ENCODE results near the gene LMOD2. TPM values are rescaled to one million over a fixed set of nuclear protein-coding genes. Genes with fewer than 3 reads are reported as not detected.

Gene LMOD2
- total RNA-seq, 2 experiments from 2014 or later: not detected

DNA sequence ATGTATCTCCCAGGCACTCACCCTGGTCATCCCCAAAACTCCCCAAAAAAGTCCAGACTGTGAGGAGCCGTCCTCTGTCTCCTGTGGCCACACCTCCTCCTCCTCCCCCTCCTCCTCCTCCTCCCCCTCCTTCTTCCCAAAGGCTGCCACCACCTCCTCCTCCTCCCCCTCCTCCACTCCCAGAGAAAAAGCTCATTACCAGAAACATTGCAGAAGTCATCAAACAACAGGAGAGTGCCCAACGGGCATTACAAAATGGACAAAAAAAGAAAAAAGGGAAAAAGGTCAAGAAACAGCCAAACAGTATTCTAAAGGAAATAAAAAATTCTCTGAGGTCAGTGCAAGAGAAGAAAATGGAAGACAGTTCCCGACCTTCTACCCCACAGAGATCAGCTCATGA is 7.1 kb downstream of the LMOD2 start:
- no peaks in the 10 kb centered on the region for H3K9me3 ChIP-seq (ENCODE audit: control insufficient read depth in 1 of 2, insufficient read depth in 1 of 2, low read length in 2 of 2)
- TF ChIP-seq, protein P1, sequence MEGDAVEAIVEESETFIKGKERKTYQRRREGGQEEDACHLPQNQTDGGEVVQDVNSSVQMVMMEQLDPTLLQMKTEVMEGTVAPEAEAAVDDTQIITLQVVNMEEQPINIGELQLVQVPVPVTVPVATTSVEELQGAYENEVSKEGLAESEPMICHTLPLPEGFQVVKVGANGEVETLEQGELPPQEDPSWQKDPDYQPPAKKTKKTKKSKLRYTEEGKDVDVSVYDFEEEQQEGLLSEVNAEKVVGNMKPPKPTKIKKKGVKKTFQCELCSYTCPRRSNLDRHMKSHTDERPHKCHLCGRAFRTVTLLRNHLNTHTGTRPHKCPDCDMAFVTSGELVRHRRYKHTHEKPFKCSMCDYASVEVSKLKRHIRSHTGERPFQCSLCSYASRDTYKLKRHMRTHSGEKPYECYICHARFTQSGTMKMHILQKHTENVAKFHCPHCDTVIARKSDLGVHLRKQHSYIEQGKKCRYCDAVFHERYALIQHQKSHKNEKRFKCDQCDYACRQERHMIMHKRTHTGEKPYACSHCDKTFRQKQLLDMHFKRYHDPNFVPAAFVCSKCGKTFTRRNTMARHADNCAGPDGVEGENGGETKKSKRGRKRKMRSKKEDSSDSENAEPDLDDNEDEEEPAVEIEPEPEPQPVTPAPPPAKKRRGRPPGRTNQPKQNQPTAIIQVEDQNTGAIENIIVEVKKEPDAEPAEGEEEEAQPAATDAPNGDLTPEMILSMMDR (IDR thresholded peaks at IDR 0.05): no peak
- intact Hi-C loops (cut with DNase I, micrococcal nuclease): no loop called here
- no peak for DNase-seq
- ChIA-PET POLR2A (no interaction called here), CTCF (no interaction called here)
- no peaks in the 10 kb centered on the region for H3K4me1 Mint-ChIP-seq (ENCODE audit: low read depth)
- H3K4me3 ChIP-seq (ENCODE audit: low read length): no peak overlapping the region
- no peak overlapping the region for H3K4me3 Mint-ChIP-seq
- H3K27ac ChIP-seq (ENCODE audit: low read depth in 1 of 2, low read length in 2 of 2): no peak overlapping the region
- H3K36me3 Mint-ChIP-seq (ENCODE audit: low read depth): no peaks in the 10 kb centered on the region
- H3K27me3 Mint-ChIP-seq: peaks cover 44% of the 10 kb centered on the region
- H3K9me3 Mint-ChIP-seq: no peaks in the 10 kb centered on the region
- H3K36me3 ChIP-seq (ENCODE audit: insufficient read depth, low read length): no peaks in the 10 kb centered on the region
- no peak for ATAC-seq (ENCODE audit: poor library complexity)
- peaks cover 5 to 10% of the 10 kb centered on the region in 2 experiments for H3K27me3 ChIP-seq (ENCODE audit: control insufficient read depth in 1 of 2, insufficient read depth in 2 of 2, low read length in 2 of 2)
- H3K27ac Mint-ChIP-seq: no peak overlapping the region
- no peaks in the 10 kb centered on the region for H3K4me1 ChIP-seq (ENCODE audit: insufficient read depth, low read length)

DNA sequence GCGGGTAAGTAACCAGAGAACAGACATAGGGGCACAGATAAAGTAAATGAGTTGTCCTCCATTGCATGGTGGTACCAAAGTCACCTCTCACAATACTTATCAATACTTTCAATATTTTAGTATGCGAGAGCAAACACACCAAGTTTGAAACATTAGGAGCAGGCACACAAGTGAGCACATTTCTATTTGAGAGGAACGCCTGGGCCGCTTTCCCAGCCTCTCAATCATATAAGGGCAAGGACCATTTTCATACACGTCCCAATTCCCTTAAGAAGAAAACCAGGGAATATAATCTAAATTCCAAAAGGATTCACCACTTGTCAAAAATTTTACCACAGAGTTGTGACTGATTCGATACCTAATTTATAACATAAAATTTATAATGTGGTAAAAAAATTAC is 7.5 kb downstream of the LMOD2 start:
- CTCF ChIA-PET: no interaction called here

DNA sequence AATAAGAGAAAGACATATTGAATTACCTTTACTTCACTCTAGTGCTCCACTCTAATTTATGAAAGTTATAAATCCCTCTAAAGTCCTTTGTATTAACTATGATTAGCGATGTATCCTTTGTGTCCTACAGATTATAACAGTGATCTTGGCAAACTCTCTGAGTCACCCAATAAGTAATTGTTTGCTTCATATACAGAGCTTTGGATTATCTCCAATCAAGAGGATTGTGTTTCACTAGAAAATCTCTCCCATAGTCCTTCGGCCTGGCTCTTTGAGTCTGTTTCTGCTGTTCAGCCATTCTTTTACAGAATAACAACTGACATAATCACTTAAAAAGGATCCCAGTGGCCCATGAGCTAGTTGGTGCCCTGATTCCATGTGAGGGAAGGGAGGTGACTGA is 9.5 kb downstream of the LMOD2 start:
- TF ChIP-seq, protein P1 (IDR thresholded peaks at IDR 0.05): no peak
- Histone ChIP-seq H3K27me3 (ENCODE audit: control insufficient read depth in 1 of 2, insufficient read depth in 2 of 2, low read length in 2 of 2) (peaks cover 5% of the 10 kb centered on the region in 2 experiments), H3K27ac (ENCODE audit: low read depth in 1 of 2, low read length in 2 of 2) (no peak overlapping the region), H3K4me3 (ENCODE audit: low read length) (no peak overlapping the region), H3K4me1 (ENCODE audit: insufficient read depth, low read length) (no peaks in the 10 kb centered on the region), H3K36me3 (ENCODE audit: insufficient read depth, low read length) (no peaks in the 10 kb centered on the region), H3K9me3 (ENCODE audit: control insufficient read depth in 1 of 2, insufficient read depth in 1 of 2, low read length in 2 of 2) (no peaks in the 10 kb centered on the region)
- ChIA-PET CTCF (no interaction called here), POLR2A (interaction anchor here (0.9 to 1.2 kb wide), 2 partner anchors 9 to 213 kb away, joined by 3 read pairs; no protein-coding TSS in a partner anchor)
- Mint-ChIP-seq H3K27ac (no peak overlapping the region), H3K4me3 (no peak overlapping the region), H3K9me3 (no peaks in the 10 kb centered on the region), H3K27me3 (peaks cover 24% of the 10 kb centered on the region), H3K36me3 (ENCODE audit: low read depth) (no peaks in the 10 kb centered on the region), H3K4me1 (ENCODE audit: low read depth) (no peaks in the 10 kb centered on the region)
- DNase-seq: no peak
- ATAC-seq (ENCODE audit: poor library complexity): no peak
- intact Hi-C loops (cut with DNase I, micrococcal nuclease): no loop called here

More for the DNA sequence above, 7.5 kb downstream of the LMOD2 start:
- POLR2A ChIA-PET: no interaction called here
- peaks cover 40% of the 10 kb centered on the region for H3K27me3 Mint-ChIP-seq
- ATAC-seq (ENCODE audit: poor library complexity) (no peak), DNase-seq (no peak)
- intact Hi-C loops (cut with DNase I, micrococcal nuclease): no loop called here
- TF ChIP-seq, protein P1 (IDR thresholded peaks at IDR 0.05): no peak
- Histone ChIP-seq H3K4me1 (ENCODE audit: insufficient read depth, low read length) (no peaks in the 10 kb centered on the region), H3K36me3 (ENCODE audit: insufficient read depth, low read length) (no peaks in the 10 kb centered on the region), H3K9me3 (ENCODE audit: control insufficient read depth in 1 of 2, insufficient read depth in 1 of 2, low read length in 2 of 2) (no peaks in the 10 kb centered on the region), H3K27ac (ENCODE audit: low read depth in 1 of 2, low read length in 2 of 2) (no peak overlapping the region), H3K4me3 (ENCODE audit: low read length) (no peak overlapping the region), H3K27me3 (ENCODE audit: control insufficient read depth in 1 of 2, insufficient read depth in 2 of 2, low read length in 2 of 2) (peaks cover 5 to 10% of the 10 kb centered on the region in 2 experiments)
- no peaks in the 10 kb centered on the region for H3K4me1 Mint-ChIP-seq (ENCODE audit: low read depth)
- no peaks in the 10 kb centered on the region for H3K9me3 Mint-ChIP-seq
- no peak overlapping the region for H3K4me3 Mint-ChIP-seq
- H3K36me3 Mint-ChIP-seq (ENCODE audit: low read depth): no peaks in the 10 kb centered on the region
- no peak overlapping the region for H3K27ac Mint-ChIP-seq
